IgD-negative memory B cell (primary cell): ENCODE measurements around the gene ITPRID1. TPM values are rescaled to one million over a fixed set of nuclear protein-coding genes. Genes with fewer than 3 reads are reported as not detected.

Source experiments
- H3K27ac Mint-ChIP-seq, 3 donors: one replicate each; pipeline ENCODE4 v1.8.0; 2020 to 2022; ENCODE audit warnings: mild to moderate bottlenecking in 3 of 3, mixed read lengths in 3 of 3, moderate library complexity in 1 of 3
- H3K27me3 Mint-ChIP-seq: one replicate; pipeline ENCODE4 v1.8.0; 2021; ENCODE audit warnings: mixed read lengths
- H3K36me3 Mint-ChIP-seq: one replicate; pipeline ENCODE4 v1.8.0; 2020; ENCODE audit warnings: mild to moderate bottlenecking, mixed read lengths
- H3K4me1 Mint-ChIP-seq, 3 donors: one replicate each; pipeline ENCODE4 v1.8.0; 2020 to 2022; ENCODE audit warnings: mixed read lengths in 3 of 3, mild to moderate bottlenecking in 1 of 3
- H3K4me3 Mint-ChIP-seq, 4 donors: one replicate each; pipeline ENCODE4 v1.8.0; 2020 to 2022; ENCODE audit warnings: mild to moderate bottlenecking in 4 of 4, mixed read lengths in 4 of 4, moderate library complexity in 3 of 4
- H3K9me3 Mint-ChIP-seq, 3 donors: one replicate each; pipeline ENCODE4 v1.8.0; 2020 to 2021; ENCODE audit warnings: mixed read lengths in 3 of 3, mild to moderate bottlenecking in 1 of 3
- polyA plus RNA-seq: library from polyadenylated mRNA; unstranded; fragments of 300-500 nt; fragmentation: Illumina TruSeq; gene quantifications from one replicate; pipeline ENCODE4 v1.2.3, GENCODE V29; 2021

The ITPRID1 gene
- polyA plus RNA-seq, 1 donor from 2014 or later = not detected

GRCh38 chr7:31687024-31687748 lies 173.3 kb downstream of the ITPRID1 start, which contains the start of gene PPP1R17:
Gene PPP1R17, plus strand, starts transcription at chr7:31687215. Its CDS starts 5,227 bp downstream, at chr7:31692442.
- peak within 1 kb of the TSS in 2 of 3 donors; percentile 3 to 24 for H3K27ac Mint-ChIP-seq
- H3K27me3 Mint-ChIP-seq = no peaks in the 10 kb centered on the region
- no peaks in the 10 kb centered on the region for H3K9me3 Mint-ChIP-seq
- H3K36me3 Mint-ChIP-seq = no peaks in the 10 kb centered on the region
- peaks cover 19 to 27% (median 27%) of the 10 kb centered on the region in 3 donors for H3K4me1 Mint-ChIP-seq
- H3K4me3 Mint-ChIP-seq = peak within 1 kb of the TSS in 2 of 4 donors; percentile 64 to 88

DNA sequence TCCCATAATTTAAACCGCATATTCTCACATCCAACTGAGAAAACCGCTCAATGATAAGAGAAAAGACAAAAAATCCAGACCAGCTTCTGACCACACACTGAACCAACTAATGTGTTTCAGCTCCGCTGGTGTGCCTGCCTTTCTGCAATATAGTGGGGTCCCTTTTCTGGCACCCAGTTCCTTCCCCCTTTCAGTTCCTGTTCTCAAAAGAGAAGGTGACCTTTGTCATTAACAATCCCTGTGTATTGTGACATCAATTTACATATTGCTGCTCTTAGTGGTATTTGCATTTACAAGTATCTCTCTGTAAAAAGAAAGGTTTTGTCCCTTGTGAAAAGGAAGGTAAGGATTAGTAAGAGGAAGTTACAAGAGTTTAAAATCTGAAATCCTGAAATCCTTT lies 174.5 kb downstream of the ITPRID1 start:
- H3K9me3 Mint-ChIP-seq = no peaks in the 10 kb centered on the region
- no peaks in the 10 kb centered on the region for H3K36me3 Mint-ChIP-seq
- peaks cover 19 to 27% (median 27%) of the 10 kb centered on the region in 3 donors for H3K4me1 Mint-ChIP-seq
- H3K27me3 Mint-ChIP-seq = no peaks in the 10 kb centered on the region
- H3K27ac Mint-ChIP-seq = peak overlapping the region in 1 of 3 donors; percentile 3
- peak overlapping the region in 2 of 4 donors; percentile 64 to 88 for H3K4me3 Mint-ChIP-seq

DNA sequence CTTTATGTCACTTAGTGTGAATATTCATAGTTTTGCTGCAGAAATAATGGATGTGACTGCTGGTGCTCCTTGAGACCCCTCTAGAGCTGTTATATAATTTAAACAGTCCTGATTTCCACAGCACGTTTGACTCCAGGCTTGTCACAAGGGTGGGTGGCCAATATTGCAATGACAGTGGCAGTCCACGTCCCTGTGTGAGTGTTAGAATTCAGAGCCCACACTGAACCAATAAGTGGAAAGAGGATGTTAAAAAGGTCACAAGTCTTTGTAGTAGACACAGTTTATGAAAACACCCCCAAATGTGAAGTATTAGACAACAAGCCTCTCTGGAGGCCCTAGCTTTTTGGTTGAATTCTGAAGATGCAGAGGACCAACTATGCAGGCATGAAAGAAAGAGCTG lies 175.1 kb downstream of the ITPRID1 start:
- Mint-ChIP-seq H3K27ac (no peak overlapping the region), H3K4me1 (peaks cover 19 to 27% (median 27%) of the 10 kb centered on the region in 3 donors), H3K36me3 (no peaks in the 10 kb centered on the region), H3K4me3 (peak overlapping the region in 2 of 4 donors; percentile 41 to 88), H3K27me3 (no peaks in the 10 kb centered on the region), H3K9me3 (no peaks in the 10 kb centered on the region)

DNA sequence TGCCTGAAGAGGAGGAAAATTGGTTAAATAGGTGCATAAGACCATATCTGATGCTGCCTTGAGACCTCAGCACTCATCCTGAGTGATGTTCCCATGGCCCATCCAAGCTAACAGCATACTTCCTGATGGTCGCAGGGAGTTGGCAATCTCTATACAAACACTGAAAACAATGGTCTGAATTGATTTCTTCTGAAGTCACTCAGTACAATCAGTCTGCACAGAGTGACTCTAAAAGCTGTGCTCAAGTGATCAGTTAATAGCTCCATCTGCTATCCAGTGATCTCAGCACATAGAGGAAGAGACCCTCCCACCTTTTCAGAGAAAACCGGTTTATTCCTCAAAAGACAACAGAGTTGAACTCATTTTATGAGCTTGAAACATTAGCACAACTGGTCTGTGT lies 177.0 kb downstream of the ITPRID1 start:
- Mint-ChIP-seq H3K4me3 (no peak overlapping the region), H3K9me3 (peaks cover 0 to 2% (median 0%) of the 10 kb centered on the region in 3 donors), H3K27me3 (no peaks in the 10 kb centered on the region), H3K4me1 (peaks cover 19 to 27% (median 27%) of the 10 kb centered on the region in 3 donors), H3K27ac (no peak overlapping the region), H3K36me3 (no peaks in the 10 kb centered on the region)

- no peak overlapping the region for H3K27ac Mint-ChIP-seq
- peaks cover 18 to 32% (median 26%) of the 10 kb centered on the region in 3 donors for H3K4me1 Mint-ChIP-seq
- H3K4me3 Mint-ChIP-seq = no peak overlapping the region
- H3K27me3 Mint-ChIP-seq = no peaks in the 10 kb centered on the region
- no peaks in the 10 kb centered on the region for H3K36me3 Mint-ChIP-seq
- peaks cover 0 to 2% (median 0%) of the 10 kb centered on the region in 3 donors for H3K9me3 Mint-ChIP-seq
Observed at GRCh38 chr7:31692451-31692850, 178.6 kb downstream of the ITPRID1 start.

- H3K36me3 Mint-ChIP-seq = no peaks in the 10 kb centered on the region
- H3K9me3 Mint-ChIP-seq = peaks cover 0 to 2% (median 0%) of the 10 kb centered on the region in 3 donors
- H3K27ac Mint-ChIP-seq = no peak overlapping the region
- H3K4me1 Mint-ChIP-seq = peaks cover 16 to 31% (median 23%) of the 10 kb centered on the region in 3 donors
- H3K27me3 Mint-ChIP-seq = no peaks in the 10 kb centered on the region
- H3K4me3 Mint-ChIP-seq = no peak overlapping the region
Observed at GRCh38 chr7:31692871-31693270, 179.0 kb downstream of the ITPRID1 start.

DNA sequence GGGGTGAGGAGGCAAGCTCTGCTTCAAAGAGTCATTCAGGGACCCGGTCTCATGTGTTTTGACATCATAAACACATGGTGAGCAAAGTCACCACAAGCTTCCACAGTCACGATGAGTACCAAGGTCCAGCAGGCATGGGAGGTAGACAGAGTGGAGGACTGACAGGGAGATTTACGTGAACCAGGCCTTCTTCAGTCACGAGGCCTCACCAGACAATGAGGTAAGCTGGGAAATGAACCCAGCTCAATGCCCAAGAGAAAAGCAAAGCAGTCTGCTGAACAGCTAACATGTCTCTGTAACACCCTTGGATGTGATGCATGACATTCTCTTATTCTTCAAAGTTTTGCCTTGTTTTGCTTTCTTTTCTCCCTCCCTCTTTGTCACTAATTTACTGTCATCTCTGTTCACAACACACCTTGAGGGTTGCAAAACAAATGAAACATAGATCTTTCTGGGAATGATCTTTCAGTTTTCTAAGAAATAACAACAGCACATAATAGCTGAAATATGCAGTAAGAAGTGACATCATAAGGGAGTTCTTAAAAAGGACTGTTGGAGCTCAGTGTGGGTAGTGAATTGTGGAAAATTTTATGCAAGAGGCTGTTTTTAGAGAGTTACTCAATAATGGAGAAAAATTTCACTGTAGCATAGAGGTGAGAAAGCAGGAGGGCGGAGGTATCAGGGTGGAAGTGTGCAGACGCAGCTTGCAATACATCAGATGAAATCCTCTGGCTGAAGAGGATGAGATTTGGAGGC lies 182.1 kb downstream of the ITPRID1 start:
- Mint-ChIP-seq H3K4me3 (no peak overlapping the region), H3K27me3 (peaks cover 1% of the 10 kb centered on the region), H3K9me3 (peaks cover 0 to 2% (median 0%) of the 10 kb centered on the region in 3 donors), H3K36me3 (no peaks in the 10 kb centered on the region), H3K4me1 (peaks cover 3 to 5% (median 3%) of the 10 kb centered on the region in 3 donors), H3K27ac (peak overlapping the region in 1 of 3 donors; percentile 38)

GRCh38 chr7:31699050-31699449 lies 185.2 kb downstream of the ITPRID1 start:
- Mint-ChIP-seq H3K27me3 (peaks cover 1% of the 10 kb centered on the region), H3K4me3 (no peak overlapping the region), H3K27ac (no peak overlapping the region), H3K36me3 (no peaks in the 10 kb centered on the region), H3K4me1 (peaks cover 3 to 5% (median 3%) of the 10 kb centered on the region in 3 donors), H3K9me3 (peaks cover 0 to 2% (median 0%) of the 10 kb centered on the region in 3 donors)

- Mint-ChIP-seq H3K27ac (no peak overlapping the region), H3K4me3 (no peak overlapping the region), H3K4me1 (peaks cover 0 to 7% (median 6%) of the 10 kb centered on the region in 3 donors), H3K27me3 (peaks cover 1% of the 10 kb centered on the region), H3K9me3 (peaks cover 0 to 1% (median 0%) of the 10 kb centered on the region in 3 donors), H3K36me3 (no peaks in the 10 kb centered on the region)
Observed at GRCh38 chr7:31702354-31702753, 188.5 kb downstream of the ITPRID1 start.

DNA sequence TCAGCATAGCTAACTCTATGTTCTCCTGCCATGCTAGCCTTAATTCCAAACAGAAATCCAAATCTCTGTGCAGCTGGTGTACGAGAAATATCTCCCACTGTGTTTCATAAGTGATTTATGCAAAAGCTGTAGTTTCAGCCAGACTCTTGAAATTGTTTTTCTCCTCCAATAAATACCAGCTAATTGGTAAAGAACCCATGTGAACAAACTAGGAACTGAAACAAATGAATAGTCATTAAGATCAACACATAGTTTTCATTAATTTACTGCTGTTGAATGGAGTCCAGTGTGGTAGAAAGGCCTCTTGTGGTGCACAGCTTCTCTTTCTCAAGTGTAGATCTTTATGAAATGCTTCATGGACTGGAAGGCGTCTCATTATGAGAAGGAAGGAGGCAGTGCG lies 191.5 kb downstream of the ITPRID1 start:
- no peaks in the 10 kb centered on the region for H3K36me3 Mint-ChIP-seq
- H3K9me3 Mint-ChIP-seq = peaks cover 0 to 1% (median 0%) of the 10 kb centered on the region in 3 donors
- no peak overlapping the region for H3K27ac Mint-ChIP-seq
- no peak overlapping the region for H3K4me3 Mint-ChIP-seq
- no peaks in the 10 kb centered on the region for H3K27me3 Mint-ChIP-seq
- H3K4me1 Mint-ChIP-seq = peaks cover 1 to 7% (median 6%) of the 10 kb centered on the region in 3 donors

- Mint-ChIP-seq H3K27me3 (no peaks in the 10 kb centered on the region), H3K4me1 (peaks cover 1 to 7% (median 6%) of the 10 kb centered on the region in 3 donors), H3K4me3 (no peak overlapping the region), H3K27ac (no peak overlapping the region), H3K9me3 (peaks cover 0 to 1% (median 0%) of the 10 kb centered on the region in 3 donors), H3K36me3 (no peaks in the 10 kb centered on the region)
Observed at GRCh38 chr7:31707089-31707488, 193.2 kb downstream of the ITPRID1 start.

Other genes starting within 250 kb of the ITPRID1 start
- not detected for gene NEUROD6, start 173.4 kb upstream of the ITPRID1 start, polyA plus RNA-seq
- not detected for gene PPP1R17, start 173.1 kb downstream of the ITPRID1 start, polyA plus RNA-seq